ENCODE results near the gene GJA10. TPM values are rescaled to one million over a fixed set of nuclear protein-coding genes. Genes with fewer than 3 reads are reported as not detected.

GJA10 gene
- total and polyA plus RNA-seq, 12 donors: not detected

GRCh38 chr6:89859744-89860143 lies 34.5 kb upstream of the GJA10 start:
- TF ChIP-seq, protein P1, sequence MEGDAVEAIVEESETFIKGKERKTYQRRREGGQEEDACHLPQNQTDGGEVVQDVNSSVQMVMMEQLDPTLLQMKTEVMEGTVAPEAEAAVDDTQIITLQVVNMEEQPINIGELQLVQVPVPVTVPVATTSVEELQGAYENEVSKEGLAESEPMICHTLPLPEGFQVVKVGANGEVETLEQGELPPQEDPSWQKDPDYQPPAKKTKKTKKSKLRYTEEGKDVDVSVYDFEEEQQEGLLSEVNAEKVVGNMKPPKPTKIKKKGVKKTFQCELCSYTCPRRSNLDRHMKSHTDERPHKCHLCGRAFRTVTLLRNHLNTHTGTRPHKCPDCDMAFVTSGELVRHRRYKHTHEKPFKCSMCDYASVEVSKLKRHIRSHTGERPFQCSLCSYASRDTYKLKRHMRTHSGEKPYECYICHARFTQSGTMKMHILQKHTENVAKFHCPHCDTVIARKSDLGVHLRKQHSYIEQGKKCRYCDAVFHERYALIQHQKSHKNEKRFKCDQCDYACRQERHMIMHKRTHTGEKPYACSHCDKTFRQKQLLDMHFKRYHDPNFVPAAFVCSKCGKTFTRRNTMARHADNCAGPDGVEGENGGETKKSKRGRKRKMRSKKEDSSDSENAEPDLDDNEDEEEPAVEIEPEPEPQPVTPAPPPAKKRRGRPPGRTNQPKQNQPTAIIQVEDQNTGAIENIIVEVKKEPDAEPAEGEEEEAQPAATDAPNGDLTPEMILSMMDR (IDR thresholded peaks at IDR 0.05): no peak
- no peak for TF ChIP-seq POLR2A (IDR thresholded peaks at IDR 0.05)
- Histone ChIP-seq H3K27ac (no peak overlapping the region), H3K27me3 (no peaks in the 10 kb centered on the region), H3K9me3 (replicated peaks in 1 of 3) (no peaks in the 10 kb centered on the region), H3K4me1 (replicated peaks in 1 of 2) (no peaks in the 10 kb centered on the region), H3K4me3 (no peak overlapping the region), H3K36me3 (replicated peaks in 1 of 2) (peaks cover 0 to 59% of the 10 kb centered on the region in 2 donors)
- DNase-seq: no peak
- 88 to 97% (median 92%) methylated on average over 4 of the region's 4 CpGs for WGBS, 4 donors
- intact Hi-C loops (cut with DNase I): no loop called here

DNA sequence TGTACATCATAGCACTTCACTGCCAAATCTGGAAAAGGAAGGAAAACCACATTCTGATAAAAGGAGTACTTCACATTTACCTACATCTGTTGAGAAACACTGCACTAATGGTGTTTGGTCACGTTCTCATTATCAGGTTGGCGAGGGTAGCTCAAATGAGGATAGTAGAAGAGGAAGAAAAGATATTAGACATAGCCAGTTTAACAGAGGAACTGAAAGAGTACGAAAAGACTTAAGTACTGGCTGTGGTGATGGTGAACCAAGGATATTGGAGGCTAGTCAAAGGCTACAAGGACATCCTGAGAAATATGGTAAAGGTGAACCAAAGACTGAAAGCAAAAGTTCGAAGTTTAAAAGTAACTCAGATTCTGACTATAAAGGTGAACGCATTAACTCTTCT lies 32.0 kb upstream of the GJA10 start:
- H3K4me1 ChIP-seq (replicated peaks in 1 of 2): no peaks in the 10 kb centered on the region
- WGBS, 4 donors: 88 to 96% (median 95%) methylated on average over 5 of the region's 5 CpGs
- H3K36me3 ChIP-seq (replicated peaks in 1 of 2): peaks cover 0 to 41% of the 10 kb centered on the region in 2 donors
- no peak overlapping the region for H3K4me3 ChIP-seq
- no peaks in the 10 kb centered on the region for H3K27me3 ChIP-seq
- H3K9me3 ChIP-seq (replicated peaks in 1 of 3): no peaks in the 10 kb centered on the region
- no peak overlapping the region for H3K27ac ChIP-seq
- intact Hi-C loops (cut with DNase I): no loop called here
- no peak for TF ChIP-seq POLR2A (IDR thresholded peaks at IDR 0.05)
- TF ChIP-seq, protein P1 (IDR thresholded peaks at IDR 0.05): no peak
- DNase-seq: no peak

- no peaks in the 10 kb centered on the region for H3K9me3 ChIP-seq (replicated peaks in 1 of 3)
- TF ChIP-seq POLR2A (IDR thresholded peaks at IDR 0.05): no peak
- TF ChIP-seq, protein P1 (IDR thresholded peaks at IDR 0.05): no peak
- no peaks in the 10 kb centered on the region for H3K27me3 ChIP-seq
- no peak for DNase-seq
- H3K27ac ChIP-seq: no peak overlapping the region
- WGBS, 4 donors: 85 to 96% (median 94%) methylated on average over 2 of the region's 2 CpGs
- H3K4me3 ChIP-seq: no peak overlapping the region
- peaks cover 0 to 37% of the 10 kb centered on the region in 2 donors for H3K36me3 ChIP-seq (replicated peaks in 1 of 2)
- intact Hi-C loops (cut with DNase I): no loop called here
- H3K4me1 ChIP-seq (replicated peaks in 1 of 2): no peaks in the 10 kb centered on the region
Observed at GRCh38 chr6:89862698-89863097, 31.6 kb upstream of the GJA10 start.

- no peaks in the 10 kb centered on the region for H3K4me1 ChIP-seq (replicated peaks in 1 of 2)
- 94 to 98% (median 95%) methylated on average over 6 of the region's 6 CpGs for WGBS, 4 donors
- intact Hi-C loops (cut with DNase I): no loop called here
- H3K27me3 ChIP-seq: no peaks in the 10 kb centered on the region
- H3K27ac ChIP-seq: no peak overlapping the region
- no peaks in the 10 kb centered on the region for H3K9me3 ChIP-seq (replicated peaks in 1 of 3)
- TF ChIP-seq, protein P1 (IDR thresholded peaks at IDR 0.05): no peak
- TF ChIP-seq POLR2A (IDR thresholded peaks at IDR 0.05): no peak
- peaks cover 0 to 16% of the 10 kb centered on the region in 2 donors for H3K36me3 ChIP-seq (replicated peaks in 1 of 2)
- DNase-seq: no peak
- H3K4me3 ChIP-seq: no peak overlapping the region
Observed at GRCh38 chr6:89866024-89866678, 28.1 kb upstream of the GJA10 start.
